Measurements from ENCODE around the gene LRP8. TPM values are rescaled to one million over a fixed set of nuclear protein-coding genes. Genes with fewer than 3 reads are reported as not detected.

Gene LRP8
- total RNA-seq, 5 donors from 2014 or later (not counting 1 experiment from before 2014, with no cell fraction given), result 8.9 to 21.5 (median 19.8) TPM

DNA sequence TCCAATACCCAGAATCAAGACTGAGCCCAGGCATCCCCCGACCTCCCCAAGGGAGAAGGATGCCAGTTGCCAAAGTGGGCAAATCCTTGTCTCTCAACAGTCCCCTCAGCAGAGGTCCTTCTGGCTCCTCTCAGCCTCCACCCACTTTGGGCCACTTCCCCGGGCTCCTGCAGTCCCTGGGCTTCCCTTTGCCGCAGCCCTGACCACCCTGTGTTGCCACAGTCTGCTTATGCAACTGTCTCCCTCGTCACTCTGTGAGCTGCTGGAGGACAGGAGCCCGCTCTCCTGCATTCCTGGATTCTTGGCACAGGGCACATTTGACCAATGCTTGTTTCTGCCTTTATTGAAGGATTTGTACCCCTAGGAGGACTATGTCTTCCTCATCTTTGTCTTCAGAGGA, 2.9 kb upstream of the LRP8 start:
- H3K4me1 ChIP-seq (ENCODE audit: control insufficient read depth in 1 of 2, extremely low read depth in 1 of 2, insufficient read depth in 2 of 2, low read length in 2 of 2), result peaks cover 3 to 35% of the 10 kb centered on the region in 2 experiments
- H3K9me3 ChIP-seq, result no peaks in the 10 kb centered on the region
- no peaks in the 10 kb centered on the region for H3K27me3 Mint-ChIP-seq
- CTCF ChIA-PET, result no interaction called here
- H3K36me3 ChIP-seq (ENCODE audit: control insufficient read depth in 2 of 2, extremely low read depth in 1 of 2, insufficient read depth in 1 of 2, low read length in 1 of 2), result no peaks in the 10 kb centered on the region
- DNase-seq (peak in 2 of 35 experiments; percentile 8 to 9), ATAC-seq (replicated peaks in 1 of 4) (no peak)
- POLR2A ChIA-PET, result no interaction called here
- H3K36me3 Mint-ChIP-seq, result no peaks in the 10 kb centered on the region
- H3K4me3 ChIP-seq (ENCODE audit: control insufficient read depth in 1 of 2, extremely low read depth in 1 of 2, low read length in 1 of 2), result no peak overlapping the region
- H3K4me1 Mint-ChIP-seq, result peaks cover 10 to 22% (median 20%) of the 10 kb centered on the region in 3 donors
- no peak overlapping the region for H3K27ac Mint-ChIP-seq
- WGBS (ENCODE audit: insufficient coverage), result 93% methylated on average over 4 of the region's 5 CpGs
- no peaks in the 10 kb centered on the region for H3K27me3 ChIP-seq (replicated peaks in 1 of 2; ENCODE audit: control insufficient read depth in 2 of 2, extremely low read depth in 1 of 2, insufficient read depth in 2 of 2, low read length in 1 of 2)
- H3K9me3 Mint-ChIP-seq, result no peaks in the 10 kb centered on the region
- H3K4me3 Mint-ChIP-seq, result no peak overlapping the region
- H3K27ac ChIP-seq (ENCODE audit: low read length), result no peak overlapping the region

- Mint-ChIP-seq H3K36me3 (no peaks in the 10 kb centered on the region), H3K27me3 (no peaks in the 10 kb centered on the region), H3K4me3 (peak overlapping the region; percentile 86 to 96 (median 93)), H3K27ac (peak overlapping the region in 1 of 2 donors; percentile 93), H3K4me1 (peaks cover 11 to 19% (median 18%) of the 10 kb centered on the region in 3 donors), H3K9me3 (no peaks in the 10 kb centered on the region)
- CTCF ChIA-PET, result no interaction called here
- WGBS (ENCODE audit: insufficient coverage), result 89% methylated on average over 29 of the region's 35 CpGs
- DNase-seq (peak in 9 of 35 experiments; percentile 6 to 57 (median 14)), ATAC-seq (replicated peaks in 1 of 4) (no peak)
- Histone ChIP-seq H3K27ac (ENCODE audit: low read length) (no peak overlapping the region), H3K4me3 (ENCODE audit: control insufficient read depth in 1 of 2, extremely low read depth in 1 of 2, low read length in 1 of 2) (peak overlapping the region; percentile 46 to 57), H3K9me3 (no peaks in the 10 kb centered on the region), H3K36me3 (ENCODE audit: control insufficient read depth in 2 of 2, extremely low read depth in 1 of 2, insufficient read depth in 1 of 2, low read length in 1 of 2) (no peaks in the 10 kb centered on the region), H3K4me1 (ENCODE audit: control insufficient read depth in 1 of 2, extremely low read depth in 1 of 2, insufficient read depth in 2 of 2, low read length in 2 of 2) (peaks cover 0 to 32% of the 10 kb centered on the region in 2 experiments), H3K27me3 (replicated peaks in 1 of 2; ENCODE audit: control insufficient read depth in 2 of 2, extremely low read depth in 1 of 2, insufficient read depth in 2 of 2, low read length in 1 of 2) (no peaks in the 10 kb centered on the region)
- POLR2A ChIA-PET, result no interaction called here
These were observed 950 bp upstream of the LRP8 start for GRCh38 chr1:53328541-53329499.

GRCh38 chr1:53327182-53327913, 522 bp downstream of the LRP8 start:
- CTCF ChIA-PET, result no interaction called here

GRCh38 chr1:53326598-53327181, 1.2 kb downstream of the LRP8 start:
- WGBS (ENCODE audit: insufficient coverage), result 1% methylated on average over 46 of the region's 53 CpGs
- no peaks in the 10 kb centered on the region for H3K27me3 ChIP-seq (replicated peaks in 1 of 2; ENCODE audit: control insufficient read depth in 2 of 2, extremely low read depth in 1 of 2, insufficient read depth in 2 of 2, low read length in 1 of 2)
- peaks cover 11 to 22% (median 19%) of the 10 kb centered on the region in 3 donors for H3K4me1 Mint-ChIP-seq
- H3K36me3 Mint-ChIP-seq, result no peaks in the 10 kb centered on the region
- no peaks in the 10 kb centered on the region for H3K27me3 Mint-ChIP-seq
- DNase-seq (peak in 6 of 35 experiments; percentile 7 to 31 (median 12)), ATAC-seq (replicated peaks in 1 of 4) (peak in 3 of 4 experiments; percentile 6 to 18 (median 9))
- no peaks in the 10 kb centered on the region for H3K9me3 Mint-ChIP-seq
- H3K9me3 ChIP-seq, result no peaks in the 10 kb centered on the region
- CTCF ChIA-PET, result no interaction called here
- peaks cover 0 to 32% of the 10 kb centered on the region in 2 experiments for H3K4me1 ChIP-seq (ENCODE audit: control insufficient read depth in 1 of 2, extremely low read depth in 1 of 2, insufficient read depth in 2 of 2, low read length in 2 of 2)
- H3K4me3 ChIP-seq (ENCODE audit: control insufficient read depth in 1 of 2, extremely low read depth in 1 of 2, low read length in 1 of 2), result peak overlapping the region; percentile 75 to 81
- peaks cover 0 to 2% of the 10 kb centered on the region in 2 donors for H3K36me3 ChIP-seq (ENCODE audit: control insufficient read depth in 2 of 2, extremely low read depth in 1 of 2, insufficient read depth in 1 of 2, low read length in 1 of 2)
- H3K27ac ChIP-seq (ENCODE audit: low read length), result peak overlapping the region; percentile 26
- POLR2A ChIA-PET, result no interaction called here
- peak overlapping the region; percentile 88 to 96 (median 91) for H3K4me3 Mint-ChIP-seq
- H3K27ac Mint-ChIP-seq, result peak overlapping the region; percentile 69 to 70

More at GRCh38 chr1:53327182-53327913, 522 bp downstream of the LRP8 start:
- no peak overlapping the region for H3K27ac ChIP-seq (ENCODE audit: low read length)
- DNase-seq (peak in 34 of 35 experiments; percentile 5 to 65 (median 37)), ATAC-seq (replicated peaks in 1 of 4) (peak; percentile 9 to 25 (median 19))
- no peaks in the 10 kb centered on the region for H3K9me3 Mint-ChIP-seq
- H3K4me3 Mint-ChIP-seq, result peak overlapping the region; percentile 88 to 96 (median 91)
- POLR2A ChIA-PET, result no interaction called here
- H3K27me3 ChIP-seq (replicated peaks in 1 of 2; ENCODE audit: control insufficient read depth in 2 of 2, extremely low read depth in 1 of 2, insufficient read depth in 2 of 2, low read length in 1 of 2), result no peaks in the 10 kb centered on the region
- peak overlapping the region; percentile 75 to 81 for H3K4me3 ChIP-seq (ENCODE audit: control insufficient read depth in 1 of 2, extremely low read depth in 1 of 2, low read length in 1 of 2)
- no peaks in the 10 kb centered on the region for H3K9me3 ChIP-seq
- H3K36me3 ChIP-seq (ENCODE audit: control insufficient read depth in 2 of 2, extremely low read depth in 1 of 2, insufficient read depth in 1 of 2, low read length in 1 of 2), result no peaks in the 10 kb centered on the region
- H3K27ac Mint-ChIP-seq, result peak overlapping the region; percentile 69 to 70
- WGBS (ENCODE audit: insufficient coverage), result under 1% methylated on average over 68 of the region's 68 CpGs
- no peaks in the 10 kb centered on the region for H3K36me3 Mint-ChIP-seq
- H3K4me1 Mint-ChIP-seq, result peaks cover 11 to 19% (median 18%) of the 10 kb centered on the region in 3 donors
- H3K4me1 ChIP-seq (ENCODE audit: control insufficient read depth in 1 of 2, extremely low read depth in 1 of 2, insufficient read depth in 2 of 2, low read length in 2 of 2), result peaks cover 0 to 32% of the 10 kb centered on the region in 2 experiments
- no peaks in the 10 kb centered on the region for H3K27me3 Mint-ChIP-seq

- ChIA-PET CTCF (no interaction called here), POLR2A (no interaction called here)
- no peaks in the 10 kb centered on the region for H3K9me3 ChIP-seq
- peak; percentile 78 to 87 (median 84) for ATAC-seq (replicated peaks in 1 of 4)
- peak overlapping the region; percentile 88 to 96 (median 91) for H3K4me3 Mint-ChIP-seq
- peaks cover 11 to 22% (median 19%) of the 10 kb centered on the region in 3 donors for H3K4me1 Mint-ChIP-seq
- no peaks in the 10 kb centered on the region for H3K36me3 Mint-ChIP-seq
- peak overlapping the region; percentile 75 to 81 for H3K4me3 ChIP-seq (ENCODE audit: control insufficient read depth in 1 of 2, extremely low read depth in 1 of 2, low read length in 1 of 2)
- peak; percentile 75 to 93 (median 84) for DNase-seq
- peaks cover 0 to 3% of the 10 kb centered on the region in 2 donors for H3K36me3 ChIP-seq (ENCODE audit: control insufficient read depth in 2 of 2, extremely low read depth in 1 of 2, insufficient read depth in 1 of 2, low read length in 1 of 2)
- peaks cover 0 to 32% of the 10 kb centered on the region in 2 experiments for H3K4me1 ChIP-seq (ENCODE audit: control insufficient read depth in 1 of 2, extremely low read depth in 1 of 2, insufficient read depth in 2 of 2, low read length in 2 of 2)
- H3K27ac Mint-ChIP-seq, result peak overlapping the region; percentile 92
- H3K27me3 Mint-ChIP-seq, result no peaks in the 10 kb centered on the region
- H3K27me3 ChIP-seq (replicated peaks in 1 of 2; ENCODE audit: control insufficient read depth in 2 of 2, extremely low read depth in 1 of 2, insufficient read depth in 2 of 2, low read length in 1 of 2), result no peaks in the 10 kb centered on the region
- WGBS (ENCODE audit: insufficient coverage), result under 1% methylated on average over 42 of the region's 42 CpGs
- peak overlapping the region; percentile 59 for H3K27ac ChIP-seq (ENCODE audit: low read length)
- no peaks in the 10 kb centered on the region for H3K9me3 Mint-ChIP-seq
These were observed 1.7 kb downstream of the LRP8 start for GRCh38 chr1:53326088-53326597.
